HT-29 (cell line): ENCODE measurements around the gene KRTAP9-9. TPM values are rescaled to one million over a fixed set of nuclear protein-coding genes. Genes with fewer than 3 reads are reported as not detected.
"Not testable (repeated sequence)": the region's sequence is repeated elsewhere in the genome, so short reads cannot be mapped to it uniquely, and the experiment has no call there.

ENCODE experiments used
- DNase-seq: peaks from one replicate; pipeline ENCODE4 v3.0.0-alpha.2; 2015; ENCODE audit warnings: low spot score
- total RNA-seq: library from RNA; depleted of rRNA; stranded (reverse); fragments of >200 nt; shearing (Covaris generic); gene quantifications from 2 replicates; pipeline ENCODE4 v1.2.3, GENCODE V29; 2014

The KRTAP9-9 gene
- total RNA-seq, 1 experiment from 2014 or later: not detected

- no peak for DNase-seq
These were observed 9.4 kb downstream of the KRTAP9-9 start for GRCh38 chr17:41264599-41264998.

DNA sequence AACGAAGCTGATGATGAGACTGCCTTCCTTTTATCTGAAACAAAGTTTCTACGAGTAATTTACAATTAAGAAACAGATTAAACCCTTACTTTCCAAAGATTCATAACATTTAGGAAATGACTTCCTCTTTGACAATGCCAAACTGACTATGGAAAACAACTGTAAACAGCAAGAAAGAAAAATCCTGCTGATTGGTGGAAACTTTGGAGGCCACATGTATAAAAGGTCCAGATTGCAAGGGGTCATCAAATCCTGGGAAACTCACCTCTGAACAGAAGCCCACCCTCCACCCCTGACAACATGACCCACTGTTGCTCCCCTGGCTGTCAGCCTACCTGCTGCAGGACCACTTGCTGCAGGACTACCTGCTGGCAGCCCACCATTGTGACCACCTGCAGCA lies 9.9 kb downstream of the KRTAP9-9 start, which contains the start of gene KRTAP9-6:
Gene KRTAP9-6, plus strand, starts transcription at position 301 of the 400 bp plus-strand sequence. Its CDS starts 0 bp downstream, at position 301.
- DNase-seq: no peak

DNA sequence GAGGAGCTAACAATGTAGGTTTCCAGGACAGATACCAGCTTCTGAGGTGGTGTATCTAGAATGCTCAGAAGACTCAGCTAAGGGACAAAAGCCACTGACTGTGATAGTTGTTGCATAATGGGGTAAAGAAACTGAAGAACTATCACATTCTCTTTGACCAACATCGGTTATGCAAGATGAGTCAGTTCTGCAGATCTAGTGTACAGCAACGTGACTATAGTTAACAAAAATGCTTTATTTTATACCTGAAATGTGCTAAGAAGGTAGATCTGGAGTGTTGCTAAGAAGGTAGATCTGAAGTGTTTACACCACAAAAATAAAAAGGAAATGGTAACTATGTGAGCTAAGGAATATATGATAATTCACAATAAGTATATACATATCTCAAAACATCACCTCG lies 12.5 kb downstream of the KRTAP9-9 start:
- DNase-seq: no peak

DNA sequence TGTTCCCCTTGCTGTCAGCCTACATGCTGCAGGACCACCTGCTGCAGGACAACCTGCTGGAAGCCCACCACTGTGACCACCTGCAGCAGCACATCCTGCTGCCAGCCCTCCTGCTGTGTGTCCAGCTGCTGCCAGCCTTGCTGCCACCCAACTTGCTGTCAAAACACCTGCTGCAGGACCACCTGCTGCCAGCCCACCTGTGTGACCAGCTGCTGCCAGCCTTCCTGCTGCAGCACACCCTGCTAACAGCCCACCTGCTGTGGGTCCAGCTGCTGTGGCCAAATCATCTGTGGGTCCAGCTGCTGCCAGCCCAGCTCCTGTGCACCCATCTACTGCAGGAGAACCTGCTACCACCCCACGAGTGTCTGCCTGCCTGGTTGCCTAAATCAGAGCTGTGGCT lies 16.1 kb downstream of the KRTAP9-9 start:
- not testable (repeated sequence) for DNase-seq

- no peak for DNase-seq
These were observed 16.7 kb downstream of the KRTAP9-9 start for GRCh38 chr17:41271858-41272257.

DNA sequence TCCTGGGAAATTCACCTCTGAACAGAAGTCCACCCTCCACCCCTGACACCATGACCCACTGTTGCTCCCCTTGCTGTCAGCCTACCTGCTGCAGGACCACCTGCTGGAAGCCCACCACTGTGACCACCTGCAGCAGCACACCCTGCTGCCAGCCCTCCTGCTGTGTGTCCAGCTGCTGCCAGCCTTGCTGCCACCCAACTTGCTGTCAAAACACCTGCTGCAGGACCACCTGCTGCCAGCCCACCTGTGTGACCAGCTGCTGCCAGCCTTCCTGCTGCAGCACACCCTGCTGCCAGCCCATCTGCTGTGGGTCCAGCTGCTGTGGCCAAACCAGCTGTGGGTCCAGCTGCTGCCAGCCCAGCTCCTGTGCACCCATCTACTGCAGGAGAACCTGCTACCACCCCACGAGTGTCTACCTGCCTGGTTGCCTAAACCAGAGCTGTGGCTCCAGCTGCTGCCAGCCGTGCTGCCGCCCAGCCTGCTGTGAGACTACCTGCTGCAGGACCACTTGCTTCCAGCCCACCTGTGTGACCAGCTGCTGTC lies 20.5 kb downstream of the KRTAP9-9 start, which contains the start of gene KRTAP9-7:
Gene KRTAP9-7, plus strand, starts transcription at position 51 of the 543 bp plus-strand sequence. Its CDS starts 0 bp downstream, at position 51.
- DNase-seq: not testable (repeated sequence)

DNA sequence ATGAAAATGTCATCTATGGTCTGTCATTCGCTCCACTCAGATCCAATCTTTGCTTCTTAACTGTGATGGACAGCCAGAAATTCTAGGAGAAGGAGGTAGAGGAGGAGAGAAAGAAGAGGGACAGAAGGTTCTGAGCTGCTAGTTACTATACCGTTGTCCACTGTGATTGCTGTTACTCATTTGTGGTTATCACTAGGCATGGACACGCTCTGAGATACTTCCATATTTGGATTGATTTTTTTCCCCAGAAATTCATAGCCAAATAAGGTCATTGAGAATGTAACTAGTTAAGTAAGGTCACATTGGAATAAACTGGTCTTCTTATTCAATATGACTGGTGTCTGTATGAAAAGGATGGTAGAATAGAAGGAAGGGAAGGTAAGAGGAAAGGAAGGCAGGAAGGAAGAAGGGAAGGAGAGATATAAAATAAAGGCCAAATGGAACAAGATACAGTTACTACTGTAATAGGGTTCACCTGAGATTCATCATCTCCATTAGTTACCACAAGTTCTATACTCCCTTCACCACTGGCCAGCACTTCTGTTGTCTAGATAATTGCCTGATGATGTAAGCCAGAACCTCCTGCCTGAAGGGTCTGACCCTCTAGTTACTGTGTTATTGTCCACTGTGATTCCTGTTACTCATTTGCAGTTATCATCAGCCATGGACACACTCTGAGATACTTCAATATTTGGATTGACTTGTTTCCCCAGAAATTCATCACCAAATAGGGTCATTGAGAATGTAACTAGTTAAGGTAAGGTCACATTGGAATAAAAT lies 23.2 kb downstream of the KRTAP9-9 start:
- no peak for DNase-seq

DNA sequence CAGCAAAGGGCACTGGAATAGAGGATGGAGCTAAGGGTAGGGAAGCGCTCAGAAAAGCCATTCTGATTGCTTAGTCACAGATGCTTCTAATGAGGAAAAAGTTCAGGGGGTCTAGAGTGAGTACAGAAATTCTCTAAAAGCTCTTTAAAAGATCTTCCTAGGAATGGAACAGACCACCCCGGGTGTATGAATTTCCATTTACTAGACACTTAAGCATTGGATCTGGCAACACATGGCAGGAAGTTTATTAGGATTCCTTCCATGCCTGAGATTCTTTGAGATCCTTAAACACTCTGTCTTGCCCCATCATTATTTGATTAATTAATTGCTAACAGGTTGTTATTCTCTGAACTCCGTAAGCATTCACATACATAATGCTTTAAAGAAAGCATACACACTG lies 28.9 kb downstream of the KRTAP9-9 start:
- no peak for DNase-seq

- DNase-seq: no peak
These were observed 29.4 kb downstream of the KRTAP9-9 start for GRCh38 chr17:41284546-41284945.

- DNase-seq: no peak
These were observed 31.9 kb downstream of the KRTAP9-9 start for GRCh38 chr17:41287050-41287449.

GRCh38 chr17:41294016-41294415 lies 38.8 kb downstream of the KRTAP9-9 start:
- no peak for DNase-seq

GRCh38 chr17:41296846-41297245 lies 41.7 kb downstream of the KRTAP9-9 start:
- DNase-seq: no peak

GRCh38 chr17:41298458-41299135 lies 43.4 kb downstream of the KRTAP9-9 start:
- DNase-seq: no peak

GRCh38 chr17:41301204-41301790 lies 46.1 kb downstream of the KRTAP9-9 start:
- DNase-seq: no peak

- DNase-seq: no peak
These were observed 47.0 kb downstream of the KRTAP9-9 start, which contains the start of gene KRTAP29-1 for GRCh38 chr17:41301916-41302901. Gene KRTAP29-1 (minus strand): TSS chr17:41302851. CDS start chr17:41302851, 0 bp downstream.

DNA sequence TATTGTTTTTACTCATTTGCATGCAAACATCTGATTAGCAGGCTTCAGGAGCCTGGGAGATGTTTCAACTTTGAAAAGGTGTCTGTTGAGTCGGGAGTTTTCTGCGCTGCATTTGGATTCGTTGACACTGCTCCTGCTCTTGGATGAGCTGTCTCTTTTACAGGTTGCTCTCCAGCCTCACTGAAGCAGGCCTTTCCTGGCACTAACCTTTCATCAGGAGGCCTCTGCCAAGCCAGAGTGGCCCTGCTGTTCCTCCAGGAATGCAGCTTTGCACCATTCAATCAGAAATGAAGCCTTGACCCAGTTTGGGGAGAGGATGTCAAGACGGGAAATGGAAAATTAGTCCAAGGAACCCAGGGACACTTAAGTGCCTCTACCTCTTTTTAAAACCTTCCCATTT lies 47.8 kb downstream of the KRTAP9-9 start:
- no peak for DNase-seq

DNA sequence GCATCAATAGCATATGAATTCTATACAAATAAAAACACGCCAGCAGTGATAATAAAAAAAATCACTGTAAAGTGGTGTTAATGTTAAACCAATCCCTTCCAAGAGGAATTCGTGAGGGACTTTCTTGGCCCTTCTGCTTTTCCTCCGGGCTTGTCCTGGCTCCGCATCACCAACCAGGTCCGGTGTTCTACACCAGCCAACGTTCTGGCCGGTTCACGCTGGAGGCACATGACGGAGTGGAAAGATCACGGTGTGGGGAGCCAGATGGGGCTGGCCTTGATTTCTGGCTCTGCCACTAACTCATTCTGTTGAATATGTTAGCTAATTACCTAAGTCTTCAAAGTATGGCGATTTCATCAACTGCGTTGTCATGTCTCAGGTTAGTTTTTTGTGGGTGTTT lies 48.9 kb downstream of the KRTAP9-9 start:
- DNase-seq: no peak
